Hematopoietic multipotent progenitor cell treated with erythropoietin and hydrocortisone succinate and interleukin-3 and kit ligand, for 6 days (in vitro differentiated cells): ENCODE measurements around the gene EEF1A2.
A peak's percentile ranks its signal among the peaks of the same experiment; 100 is the strongest.

Experiments
- DNase-seq: peaks from one replicate; pipeline ENCODE4 v3.0.0-alpha.2; 2015

EEF1A2 gene

DNA sequence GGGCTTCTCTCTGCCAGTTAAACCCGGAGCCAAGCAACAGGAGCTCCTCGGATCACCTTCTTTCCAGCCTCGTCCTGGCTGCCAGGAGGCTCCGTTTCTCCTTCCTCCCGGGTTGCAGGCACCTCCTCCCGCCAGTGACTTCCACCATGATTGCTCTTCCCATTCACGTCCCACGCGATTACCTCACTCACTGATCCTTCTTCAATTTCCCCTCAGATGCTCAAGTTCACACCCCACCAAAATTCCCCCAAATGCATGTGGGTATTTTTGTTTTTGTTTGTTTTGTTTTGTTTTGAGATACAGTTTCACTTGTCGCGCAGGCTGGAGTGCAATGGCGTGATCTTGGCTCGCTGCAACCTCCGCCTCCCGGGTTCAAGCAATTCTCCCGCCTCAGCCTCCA, 51.6 kb downstream of the EEF1A2 start:
- DNase-seq: no peak

- DNase-seq: no peak
Observed at GRCh38 chr20:63446216-63447024, 52.5 kb downstream of the EEF1A2 start.

DNA sequence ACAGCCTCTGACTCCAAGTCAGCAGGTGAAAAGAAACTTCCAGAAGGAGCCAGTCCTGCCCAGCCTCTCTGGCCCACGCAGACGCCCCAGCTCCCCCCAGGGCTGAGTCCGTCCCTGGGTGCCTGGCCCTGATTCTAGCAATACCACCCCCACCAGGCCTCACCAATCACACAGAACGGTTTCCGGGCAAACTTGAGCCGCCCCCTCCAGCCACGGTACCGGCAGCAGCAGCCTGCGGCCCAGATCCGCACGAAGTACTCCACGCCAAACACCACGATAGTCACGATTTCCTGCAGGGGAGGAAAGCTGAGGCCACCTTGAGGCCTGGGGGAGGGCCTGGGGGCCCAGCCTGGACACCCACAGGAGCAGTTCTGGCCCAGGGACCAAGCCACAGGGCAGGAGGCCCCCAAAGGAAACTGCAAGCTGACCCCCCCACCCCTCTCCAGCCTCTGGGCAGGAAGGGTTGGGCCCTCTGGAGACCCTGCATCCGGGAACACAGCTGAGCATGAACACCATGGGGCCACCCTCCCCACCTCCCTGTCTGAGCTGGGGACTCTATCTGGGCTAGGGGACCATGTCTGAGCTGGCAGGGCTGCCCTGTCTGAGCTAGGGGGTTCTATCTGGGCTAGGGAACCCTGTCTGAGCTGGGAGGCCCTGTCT, 53.7 kb downstream of the EEF1A2 start:
- no peak for DNase-seq

DNA sequence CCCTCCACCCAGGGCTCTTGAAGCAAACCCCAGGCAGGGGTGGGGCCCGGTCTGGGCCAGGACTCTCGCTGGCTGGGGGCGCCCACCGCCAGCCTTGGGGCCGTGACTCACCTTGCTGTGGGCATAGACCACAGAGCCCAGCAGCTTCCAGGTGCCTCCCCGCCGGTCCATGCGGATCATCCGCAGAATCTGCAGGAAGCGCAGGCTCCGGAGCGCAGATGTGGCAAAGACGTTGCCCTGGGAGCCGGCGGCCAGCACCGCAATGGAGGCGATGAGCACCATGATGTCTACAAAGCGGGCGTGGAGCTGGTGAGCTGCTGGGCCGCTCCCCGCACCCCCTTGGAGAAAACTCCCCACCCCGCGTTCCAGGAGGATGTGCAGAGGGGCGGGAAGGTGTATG, 54.3 kb downstream of the EEF1A2 start:
- no peak for DNase-seq

DNA sequence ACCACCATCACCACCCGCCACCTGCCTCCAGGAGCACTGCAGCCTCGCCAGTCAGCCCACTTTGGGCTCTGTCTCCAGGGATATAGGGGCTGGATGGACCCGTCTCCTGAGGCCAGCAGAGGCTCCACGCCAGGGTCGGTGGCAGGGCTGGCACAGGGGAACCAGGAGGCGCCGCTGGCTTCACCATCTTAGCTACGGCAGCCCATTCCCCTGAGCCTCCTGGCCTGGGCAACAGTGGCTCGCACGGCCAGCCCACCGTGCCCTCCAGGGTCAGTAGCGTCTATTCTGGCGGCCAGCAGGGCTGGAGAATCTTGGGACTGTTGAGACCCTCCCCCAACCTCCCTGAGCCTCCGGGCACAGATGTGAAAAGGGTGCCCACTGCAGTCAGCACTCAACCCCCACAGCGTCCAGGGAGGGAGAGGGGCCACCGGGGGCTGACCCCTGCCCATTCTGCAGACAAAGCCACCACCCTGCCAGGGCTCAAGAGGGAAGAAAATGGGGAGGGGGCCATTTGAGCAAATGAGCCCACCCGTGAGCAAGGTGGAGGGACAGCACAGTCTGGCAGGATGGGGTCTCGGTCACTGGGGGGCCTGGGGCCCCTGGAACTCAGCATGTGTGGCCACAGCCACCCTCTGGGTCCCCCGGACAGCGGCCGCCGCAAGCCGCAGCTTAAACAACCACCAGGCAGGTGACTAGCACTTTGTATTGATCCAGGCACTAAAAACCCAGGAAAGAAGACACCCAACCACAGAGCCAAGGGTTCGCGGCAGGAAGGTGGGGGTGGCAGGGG, 55.1 kb downstream of the EEF1A2 start:
- no peak for DNase-seq

DNA sequence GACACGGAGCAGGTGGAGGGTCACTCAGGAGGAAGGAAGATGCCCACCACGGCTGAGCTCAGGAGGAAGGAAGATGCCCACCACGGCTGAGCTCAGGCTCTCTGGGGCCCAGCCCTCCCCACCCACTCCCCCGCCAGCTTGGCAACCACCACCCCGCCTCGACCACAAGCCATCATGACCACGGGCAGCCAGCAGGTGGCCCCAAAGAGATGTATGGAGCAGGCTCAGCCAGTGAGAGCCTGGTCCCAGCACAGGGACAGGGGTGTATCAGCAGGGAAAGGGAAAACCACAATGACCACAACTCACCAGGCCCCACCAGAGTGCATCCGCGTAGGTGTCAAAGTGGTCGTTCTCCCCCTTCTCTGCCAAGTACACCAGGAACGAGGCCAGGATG, 56.8 kb downstream of the EEF1A2 start:
- DNase-seq: peak; percentile 77

GRCh38 chr20:63441136-63442099, 57.5 kb downstream of the EEF1A2 start:
- DNase-seq: peak; percentile 20

DNA sequence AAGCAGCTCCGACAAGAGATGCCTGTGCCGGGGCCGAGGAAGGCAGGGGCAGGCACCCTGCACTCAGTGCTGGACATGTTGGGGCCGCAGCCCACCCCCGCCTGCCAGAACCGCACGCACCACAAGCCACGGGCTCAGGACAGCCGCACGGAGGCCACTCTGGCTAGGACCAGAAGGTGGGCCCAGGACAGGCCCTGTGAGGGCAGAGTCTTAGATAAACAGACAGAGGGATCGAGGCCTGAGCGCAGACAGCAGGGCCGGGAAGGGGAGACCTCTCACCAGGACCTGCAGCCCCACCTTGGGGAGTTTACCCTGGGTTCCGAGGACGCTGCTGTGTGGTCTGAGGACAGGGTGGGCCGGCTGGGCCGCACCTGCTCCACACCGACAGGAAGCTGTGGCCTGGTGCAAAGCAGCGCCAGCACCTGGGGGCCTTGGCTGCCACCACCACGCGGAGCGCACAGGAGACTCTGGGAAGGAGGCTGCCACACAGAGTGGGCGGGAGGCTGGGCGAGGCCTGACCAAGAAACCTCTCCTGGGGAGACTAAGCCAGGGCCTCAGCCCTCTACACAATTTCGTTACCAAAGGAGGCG, 58.4 kb downstream of the EEF1A2 start:
- no peak for DNase-seq

- DNase-seq: no peak
Observed at GRCh38 chr20:63439866-63440265, 59.0 kb downstream of the EEF1A2 start.

DNA sequence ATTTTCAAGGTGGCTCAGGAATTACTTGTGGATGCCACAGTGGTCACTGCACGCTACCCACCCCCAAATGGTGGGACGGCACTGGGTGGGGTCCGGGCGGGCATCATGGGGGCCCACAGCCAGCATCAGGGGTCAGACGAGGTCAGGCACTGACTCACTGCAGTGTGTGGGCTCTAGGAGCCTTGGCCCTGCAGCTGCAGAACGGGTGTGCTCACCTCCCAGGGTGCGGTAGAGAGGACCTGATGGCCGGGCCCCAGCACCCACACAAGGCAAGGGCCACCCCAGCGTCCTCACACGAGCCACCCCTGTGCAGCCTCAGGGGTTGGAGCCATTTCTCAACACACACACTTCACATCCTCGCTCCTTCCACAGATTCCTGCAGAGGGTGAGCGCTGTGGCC, 60.8 kb downstream of the EEF1A2 start:
- DNase-seq: no peak
